WTC11 (cell line): ENCODE data around the gene LYL1. TPM values are rescaled to one million over a fixed set of nuclear protein-coding genes. Genes with fewer than 3 reads are reported as not detected.

Source experiments
- ATAC-seq: fragments of 200-7000 bp; cut with Tn5 transposase; 2 replicates; pipeline ENCODE4 v1.10.0; 2021; ENCODE audit warnings: mild to moderate bottlenecking, moderate library complexity
- CTCF ChIA-PET: fragments of 300-600 bp; sonication (Branson Sonifier 250); formaldehyde crosslinking; loops from one replicate; lab custom pipeline; 2021; ENCODE audit warnings: antibody characterized with exemption; lab: Charles Lee
- POLR2A ChIA-PET: fragments of 350-600 bp; sonication (Branson Sonifier 250); formaldehyde crosslinking; loops from one replicate; lab custom pipeline; 2021; ENCODE audit warnings: antibody characterized with exemption; lab: Charles Lee
- DNase-seq: peaks from one replicate; pipeline ENCODE4 v3.0.0; 2021; ENCODE audit warnings: low spot score
- H3K27ac Mint-ChIP-seq: 2 replicates; pipeline ENCODE4 v1.8.0; 2021; ENCODE audit warnings: mixed read lengths
- H3K27me3 Mint-ChIP-seq: 2 replicates; pipeline ENCODE4 v1.8.0; 2021; ENCODE audit warnings: low read depth, mild to moderate bottlenecking, moderate library complexity, mixed read lengths
- H3K36me3 Mint-ChIP-seq: 2 replicates; pipeline ENCODE4 v1.8.0; 2021; ENCODE audit warnings: mixed read lengths
- H3K4me1 Mint-ChIP-seq: 2 replicates; pipeline ENCODE4 v1.8.0; 2022; ENCODE audit warnings: mixed read lengths
- H3K4me3 Mint-ChIP-seq: 2 replicates; pipeline ENCODE4 v1.8.0; 2021; ENCODE audit warnings: mild to moderate bottlenecking, moderate library complexity, mixed read lengths
- H3K9me3 Mint-ChIP-seq: 2 replicates; pipeline ENCODE4 v1.8.0; 2021; ENCODE audit warnings: mixed read lengths
- AR ChIP-seq: fragments of 250-450 bp; sonication (Bioruptor Pico); IDR thresholded peaks from 2 replicates; pipeline ENCODE4 v1.9.0; 2021; ENCODE audit warnings: mild to moderate bottlenecking
- EMX1 ChIP-seq: fragments of 250-450 bp; sonication (Bioruptor Pico); IDR thresholded peaks from 2 replicates; pipeline ENCODE4 v1.8.0; 2021; ENCODE audit warnings: mild to moderate bottlenecking
- HMGXB4 ChIP-seq: sonication (generic); formaldehyde crosslinking; IDR thresholded peaks from 2 replicates; pipeline ENCODE4 v1.8.1; 2023; ENCODE audit warnings: mild to moderate bottlenecking, moderate library complexity, missing genetic modification reagents
- NR1H2 ChIP-seq: sonication (generic); formaldehyde crosslinking; IDR thresholded peaks from 2 replicates; pipeline ENCODE4 v1.9.0; 2021; ENCODE audit warnings: mild to moderate bottlenecking, moderate library complexity, missing genetic modification reagents
- PRDM15 ChIP-seq: sonication (generic); formaldehyde crosslinking; IDR thresholded peaks from 2 replicates; pipeline ENCODE4 v1.8.0; 2022; ENCODE audit warnings: missing genetic modification reagents
- PRRX2 ChIP-seq: fragments of 250-450 bp; sonication (Bioruptor Pico); IDR thresholded peaks from 2 replicates; pipeline ENCODE4 v1.8.0; 2021; ENCODE audit warnings: mild to moderate bottlenecking
- RORB ChIP-seq: fragments of 250-450 bp; sonication (Bioruptor Pico); IDR thresholded peaks from 2 replicates; pipeline ENCODE4 v1.9.0; 2021; ENCODE audit warnings: mild to moderate bottlenecking
- SP1 ChIP-seq: sonication (generic); formaldehyde crosslinking; conservative IDR thresholded peaks from 2 replicates; pipeline ENCODE4 v1.8.1; 2022; ENCODE audit warnings: missing genetic modification reagents
- ZBTB43 ChIP-seq: sonication (generic); formaldehyde crosslinking; IDR thresholded peaks from 2 replicates; pipeline ENCODE4 v1.8.1; 2023; ENCODE audit warnings: mild to moderate bottlenecking, missing genetic modification reagents
- ZNF232 ChIP-seq: sonication (generic); formaldehyde crosslinking; IDR thresholded peaks from 2 replicates; pipeline ENCODE4 v1.8.0; 2022; ENCODE audit warnings: mild to moderate bottlenecking, missing genetic modification reagents
- total RNA-seq: library from RNA; stranded (reverse); gene quantifications from 3 replicates; pipeline ENCODE4 v1.2.3, GENCODE V29; 2021

LYL1 gene
- total RNA-seq, 1 experiment from 2014 or later, result 1.2 TPM

- POLR2A ChIA-PET, result interaction anchor here (1.6 to 2.0 kb wide), 2 partner anchors 15 to 16 kb away, joined by 3 to 5 read pairs; partner anchors contain the start of genes IER2, NACC1 and STX10
- CTCF ChIA-PET, result interaction anchor here (1.0 to 2.1 kb wide), 4 partner anchors 14 to 62 kb away, joined by 3 to 7 read pairs (median 4); no protein-coding TSS in a partner anchor
- H3K4me1 Mint-ChIP-seq, result no peaks in the 10 kb centered on the region
- peaks cover 31% of the 10 kb centered on the region for H3K36me3 Mint-ChIP-seq
- TF ChIP-seq PRRX2 (CRISPR knock-in tag) (no peak), HMGXB4 (CRISPR knock-in tag) (no peak), SP1 (CRISPR knock-in tag) (no peak)
- DNase-seq, result no peak
- H3K9me3 Mint-ChIP-seq, result no peaks in the 10 kb centered on the region
- ATAC-seq, result 0 out of 2 replicates have a peak, but pooled peaks have one; percentile 41
- H3K27me3 Mint-ChIP-seq, result no peaks in the 10 kb centered on the region
- H3K4me3 Mint-ChIP-seq, result no peak overlapping the region
- H3K27ac Mint-ChIP-seq, result peak overlapping the region; percentile 63; the same call in 1 of the 2 replicates
Measured at GRCh38 chr19:13133241-13133870, 30.7 kb upstream of the LYL1 start.

GRCh38 chr19:13132471-13133180 is 30.0 kb upstream of the LYL1 start:
- Mint-ChIP-seq H3K9me3 (no peaks in the 10 kb centered on the region), H3K4me1 (no peaks in the 10 kb centered on the region), H3K36me3 (peaks cover 26% of the 10 kb centered on the region), H3K4me3 (no peak overlapping the region), H3K27ac (peak overlapping the region; percentile 15), H3K27me3 (no peaks in the 10 kb centered on the region)
- 0 out of 2 replicates have a peak, but pooled peaks have one; percentile 41 for TF ChIP-seq PRDM15 (CRISPR knock-in tag)
- no peak for TF ChIP-seq RORB
- ChIA-PET POLR2A (interaction anchor here (0.6 to 2.0 kb wide), 3 partner anchors 15 to 121 kb away, joined by 3 to 5 read pairs (median 3); partner anchors contain the start of genes IER2, NACC1 and STX10), CTCF (interaction anchor here (0.5 to 2.1 kb wide), 4 partner anchors 15 to 1519 kb away, joined by 3 to 7 read pairs (median 4); no protein-coding TSS in a partner anchor)
- no peak for DNase-seq
- no peak for ATAC-seq

GRCh38 chr19:13130886-13131490 is 28.3 kb upstream of the LYL1 start:
- DNase-seq (no peak), ATAC-seq (no peak)
- Mint-ChIP-seq H3K4me3 (no peak overlapping the region), H3K36me3 (peaks cover 15% of the 10 kb centered on the region), H3K27me3 (no peaks in the 10 kb centered on the region), H3K9me3 (no peaks in the 10 kb centered on the region), H3K4me1 (no peaks in the 10 kb centered on the region), H3K27ac (no peak overlapping the region)
- TF ChIP-seq ZNF232 (CRISPR knock-in tag) (no peak), ZBTB43 (no peak), EMX1 (no peak), NR1H2 (CRISPR knock-in tag) (no peak), AR (peak; percentile 32; the same call in 1 of the 2 replicates)
- CTCF ChIA-PET, result interaction anchor here (1.0 kb wide), 1 partner anchor 71 kb away, joined by 3 read pairs; no protein-coding TSS in a partner anchor
- POLR2A ChIA-PET, result no interaction called here
